GM18507 (cell line): ENCODE data around the gene SLX4IP.
"Not testable (repeated sequence)": the region's sequence is repeated elsewhere in the genome, so short reads cannot be mapped to it uniquely, and the experiment has no call there.

Experiments used
- DNase-seq: peaks from one replicate; pipeline ENCODE4 v3.0.0; 2011; ENCODE audit warnings: low read depth; ENCODE audit not compliant: insufficient read length; ENCODE audit errors: extremely low spot score
- FAIRE-seq: peaks from 2 replicates; lab custom pipeline; 2011; peaks lifted over from hg19 to GRCh38; lab: Jason Lieb, UNC

Gene SLX4IP

DNA sequence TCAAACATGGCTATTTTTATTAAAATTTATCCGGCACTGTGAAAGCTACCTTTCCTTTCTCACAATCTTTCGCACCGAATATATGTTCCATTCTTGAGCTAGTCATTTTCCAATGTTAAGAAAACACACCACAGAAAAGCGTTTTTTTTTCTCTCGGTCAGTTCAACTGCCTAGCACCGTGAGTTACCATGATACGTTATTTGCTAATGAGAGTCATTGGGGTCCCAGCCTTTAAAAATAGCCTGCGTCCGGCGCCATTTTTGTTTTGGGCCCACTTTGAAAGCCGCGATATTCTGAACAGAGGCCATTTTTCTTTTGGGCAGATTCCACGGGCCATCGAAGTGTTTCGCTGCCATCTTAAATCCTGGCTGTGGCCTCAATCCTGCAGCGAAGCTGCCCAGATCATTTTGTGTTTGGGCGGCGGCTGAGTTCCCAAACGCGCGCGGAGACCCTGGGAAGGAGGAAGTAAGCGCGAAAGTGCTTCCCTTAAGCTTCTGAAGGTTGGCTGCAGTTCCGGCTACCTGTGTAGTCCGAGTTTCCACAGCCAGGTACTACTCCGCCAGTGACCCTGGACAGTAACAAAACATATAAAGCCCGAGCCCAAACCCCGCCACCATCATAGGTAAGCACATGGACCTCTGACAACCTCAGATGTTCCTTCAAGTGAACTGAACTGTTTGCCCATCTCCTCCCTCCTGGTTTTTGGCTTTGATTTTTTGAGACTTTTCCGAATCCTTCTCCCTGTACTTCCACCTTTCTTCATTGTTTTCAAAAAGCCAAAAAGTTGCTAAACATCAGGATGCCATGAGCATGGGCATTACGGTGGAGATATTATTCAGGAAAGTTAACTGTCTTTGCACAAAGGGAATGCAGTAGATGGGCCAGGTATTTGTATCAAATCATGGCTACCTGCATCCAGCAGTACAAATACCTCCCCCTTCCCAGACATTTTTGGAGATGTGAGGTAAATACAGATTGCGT is at the start of gene SLX4IP:
Gene SLX4IP, plus strand, starts transcription at position 474 of the 981 bp plus-strand sequence. CDS start 22,900 bp downstream, outside the sequence.
- DNase-seq = no peak
- peak; percentile 96 for FAIRE-seq

DNA sequence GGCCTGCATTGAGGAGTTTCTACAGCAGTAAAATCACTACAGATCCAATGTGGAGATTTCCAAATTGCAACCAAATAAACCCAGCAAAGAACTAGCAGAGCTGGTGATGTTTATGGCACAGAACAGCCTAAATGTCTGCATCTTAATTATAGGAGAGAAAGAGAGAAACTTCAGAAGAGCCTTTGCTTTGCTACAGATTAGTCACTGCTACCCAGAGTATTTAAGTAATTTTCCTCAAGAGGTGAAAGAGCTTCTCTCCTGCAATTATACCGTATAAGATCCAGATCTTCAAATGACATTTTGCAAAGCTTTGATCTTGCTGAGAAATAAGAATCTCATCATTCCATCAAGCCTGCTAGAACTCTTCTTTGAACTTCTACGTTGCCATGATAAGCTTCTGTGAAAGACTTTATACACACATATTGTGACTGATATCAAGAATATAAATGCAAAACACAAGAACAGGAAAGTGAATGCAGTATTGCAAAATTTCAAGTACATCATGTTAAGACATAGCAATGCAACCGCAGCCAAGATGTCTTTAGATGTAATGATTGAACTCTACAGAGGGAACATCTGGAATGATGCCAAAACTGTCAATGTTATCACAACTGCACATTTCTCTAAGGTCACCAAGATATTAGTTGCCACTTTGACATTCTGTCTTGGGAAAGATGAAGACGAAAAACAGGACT is 49.1 kb upstream of the SLX4IP start:
- DNase-seq (no peak), FAIRE-seq (no peak)

DNA sequence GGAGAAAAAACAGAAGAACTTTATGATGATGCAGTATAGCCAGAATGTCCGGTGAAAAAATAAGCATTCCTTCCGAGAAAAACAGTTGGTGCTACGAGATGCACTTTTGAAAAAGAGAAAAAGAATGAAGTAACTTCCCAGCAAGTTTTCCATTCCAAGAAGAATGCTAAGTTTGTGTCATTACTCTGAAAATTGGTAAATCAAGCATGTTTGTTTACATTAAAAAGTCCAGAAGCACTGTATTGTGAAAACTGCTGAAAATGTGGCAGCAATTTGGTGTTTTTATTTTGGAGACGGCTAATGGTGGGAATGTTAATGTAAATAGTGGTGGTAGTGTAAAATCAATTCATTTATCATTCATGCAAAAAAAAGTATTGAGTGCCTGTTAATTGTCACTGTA is 47.4 kb upstream of the SLX4IP start:
- DNase-seq = no peak
- FAIRE-seq = no peak

DNA sequence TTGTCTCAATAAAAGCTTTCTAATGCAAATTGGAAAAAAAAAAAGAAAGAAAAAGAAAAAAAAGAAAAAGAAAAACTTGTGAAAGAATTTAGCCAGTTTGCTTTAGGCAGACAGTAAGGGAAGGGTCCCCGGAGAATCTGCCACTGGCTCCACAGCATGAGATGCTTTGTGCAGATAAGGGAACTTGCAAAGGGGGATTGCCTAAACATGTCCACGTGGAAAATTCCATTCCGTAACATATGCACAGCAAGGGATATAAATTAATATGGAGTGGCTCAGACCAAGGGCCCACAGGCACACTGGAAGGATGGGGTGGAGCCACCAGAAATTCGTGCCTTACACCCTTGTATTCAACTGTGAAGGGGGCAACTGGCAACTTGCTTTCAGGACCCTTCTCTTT is 46.5 kb upstream of the SLX4IP start:
- FAIRE-seq = no peak
- no peak for DNase-seq

DNA sequence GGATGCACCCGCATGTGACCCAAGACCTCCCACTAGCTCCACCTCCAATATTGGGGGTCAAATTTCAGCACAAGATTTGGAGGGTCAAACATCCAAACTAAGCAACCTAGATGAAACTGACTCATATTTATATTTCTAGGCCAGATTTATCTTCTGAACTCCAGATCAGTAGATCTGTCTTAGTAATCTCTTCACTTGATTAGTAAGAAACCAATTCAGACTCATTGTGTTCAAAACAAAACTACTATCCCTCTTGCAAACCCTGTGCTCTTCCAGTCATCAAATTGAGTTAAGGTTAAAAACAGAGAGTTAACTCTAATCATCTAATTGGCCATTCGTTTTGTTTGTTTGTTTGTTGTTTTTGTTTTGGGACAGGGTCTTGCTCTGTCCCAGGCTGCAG is 44.4 kb upstream of the SLX4IP start:
- FAIRE-seq = peak; percentile 9
- no peak for DNase-seq

DNA sequence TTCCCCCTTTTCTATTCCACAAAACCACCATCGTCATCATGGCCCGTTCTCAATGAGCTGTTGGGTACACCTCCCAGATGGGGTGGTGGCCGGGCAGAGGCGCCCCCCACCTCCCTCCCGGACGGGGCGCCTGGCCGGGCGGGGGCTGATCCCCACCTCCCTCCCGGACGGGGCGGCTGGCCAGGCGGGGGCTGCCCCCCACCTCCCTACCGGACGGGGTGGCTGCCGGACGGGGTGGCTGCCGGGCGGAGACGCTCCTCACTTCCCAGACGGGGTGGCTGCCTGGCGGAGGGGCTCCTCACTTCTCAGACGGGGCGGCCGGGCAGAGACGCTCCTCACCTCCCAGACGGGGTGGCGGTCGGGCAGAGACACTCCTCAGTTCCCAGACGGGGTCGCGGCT is 40.4 kb upstream of the SLX4IP start:
- not testable (repeated sequence) for FAIRE-seq

DNA sequence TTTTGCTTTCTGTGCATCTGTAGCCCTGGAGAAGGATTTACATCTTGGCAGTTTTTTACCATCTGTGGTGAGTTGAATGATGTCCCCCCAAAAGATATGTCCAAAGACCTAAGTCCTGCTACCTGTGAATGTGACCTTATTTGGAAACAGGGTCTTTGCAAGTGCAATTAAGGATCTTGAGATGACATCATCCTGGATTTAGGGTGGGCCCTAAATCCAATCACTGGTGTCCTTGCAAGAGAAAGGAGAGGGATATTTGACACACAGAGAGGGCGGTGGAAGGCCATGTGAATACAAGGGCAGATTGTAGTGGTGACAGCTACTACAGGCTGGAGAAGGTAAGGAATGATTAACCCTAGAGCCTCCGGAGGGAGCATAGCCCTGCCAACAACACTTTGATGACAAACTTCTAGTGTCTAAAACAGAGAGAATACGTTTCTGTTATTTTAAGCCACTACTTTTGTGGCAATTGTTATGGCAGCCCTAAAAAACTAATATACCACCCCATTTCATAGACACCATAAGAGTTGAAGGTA is 36.2 kb upstream of the SLX4IP start:
- FAIRE-seq (no peak), DNase-seq (no peak)

More for the DNA sequence above, 40.4 kb upstream of the SLX4IP start:
- not testable (repeated sequence) for DNase-seq

DNA sequence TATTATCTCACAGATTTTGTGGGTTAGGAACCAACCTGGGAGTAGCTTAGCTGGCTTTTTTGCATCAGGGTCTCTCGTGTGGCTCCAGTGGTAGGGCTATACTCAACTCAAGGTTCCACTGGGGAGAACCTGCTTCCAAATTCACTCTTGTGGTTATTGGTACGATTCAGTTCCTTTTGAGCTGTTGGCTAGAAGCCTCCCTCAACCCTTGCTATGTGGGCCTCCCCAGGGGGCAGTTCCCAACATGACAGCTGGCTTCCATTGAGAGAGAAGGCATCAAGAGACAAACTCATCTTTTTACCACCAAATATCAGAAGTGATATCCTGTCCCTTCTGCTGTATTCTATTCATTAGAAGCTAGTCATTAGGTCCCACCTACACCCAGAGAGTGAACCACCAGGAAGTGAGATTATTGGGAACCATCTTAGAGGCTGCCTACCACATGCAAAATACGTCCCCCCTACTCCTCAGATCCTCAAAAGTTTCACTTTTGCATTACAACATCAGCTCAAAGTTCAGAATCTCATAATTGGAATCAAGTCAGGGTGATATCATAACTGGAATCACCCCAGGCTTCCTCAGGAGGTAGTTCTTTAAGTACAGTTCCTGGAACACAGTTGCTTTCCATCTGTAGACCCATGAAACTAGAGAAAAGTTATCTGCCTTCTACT is 32.0 kb upstream of the SLX4IP start:
- FAIRE-seq (no peak), DNase-seq (no peak)

DNA sequence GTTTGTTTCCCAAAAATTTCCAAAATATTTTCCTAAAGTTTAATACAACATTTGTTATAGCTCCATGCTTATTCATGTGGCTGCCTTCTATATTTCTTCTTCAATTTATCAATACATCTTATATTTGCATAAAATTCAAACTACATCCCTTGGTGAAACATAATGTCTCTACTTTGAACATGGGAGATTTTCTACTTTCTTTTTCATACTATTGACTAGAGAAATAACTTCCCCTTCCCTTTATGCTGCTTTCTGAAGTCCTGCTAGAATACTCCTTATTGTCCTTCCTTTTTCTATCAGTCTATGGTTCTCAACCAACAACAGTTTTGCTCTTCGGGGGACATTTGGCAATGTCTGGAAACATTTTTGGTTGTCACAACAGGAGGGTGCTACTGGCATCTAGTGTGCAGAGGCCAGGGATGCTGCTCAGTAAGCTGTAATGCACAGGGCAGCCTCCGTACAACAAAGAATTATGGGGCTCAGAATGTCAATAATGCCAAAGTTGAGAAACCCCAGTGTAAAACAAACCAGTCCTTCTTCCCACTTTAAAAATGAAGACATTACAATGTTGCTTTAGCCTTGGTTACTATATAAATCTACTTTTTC is 31.0 kb upstream of the SLX4IP start:
- no peak for FAIRE-seq
- DNase-seq = no peak

DNA sequence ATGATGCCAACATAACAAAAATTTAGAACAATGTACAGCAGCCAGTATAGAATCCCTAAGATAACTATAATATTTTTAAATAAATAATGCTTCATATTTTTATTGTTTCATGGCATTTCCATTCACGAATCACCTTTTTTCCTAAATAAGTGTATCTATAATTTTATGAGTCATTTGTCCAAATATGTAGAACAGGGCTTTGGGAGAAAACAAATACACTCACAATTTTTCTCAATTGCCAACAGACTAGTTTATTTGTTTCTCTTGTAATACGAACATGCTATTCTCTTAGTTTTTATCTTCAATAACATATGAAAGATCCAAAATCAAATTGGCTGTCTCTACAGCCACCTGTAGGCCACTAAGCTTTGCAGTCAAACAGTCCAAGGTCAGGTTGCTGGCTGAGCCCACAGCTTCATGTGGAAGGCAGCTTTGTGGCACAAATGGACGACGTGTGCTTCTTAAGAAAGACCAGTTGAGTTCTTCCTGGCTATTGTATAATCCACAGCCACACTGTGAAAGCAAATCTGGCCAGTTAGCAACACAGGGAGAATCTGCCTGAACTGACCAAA is 30.1 kb upstream of the SLX4IP start:
- DNase-seq = no peak
- no peak for FAIRE-seq

DNA sequence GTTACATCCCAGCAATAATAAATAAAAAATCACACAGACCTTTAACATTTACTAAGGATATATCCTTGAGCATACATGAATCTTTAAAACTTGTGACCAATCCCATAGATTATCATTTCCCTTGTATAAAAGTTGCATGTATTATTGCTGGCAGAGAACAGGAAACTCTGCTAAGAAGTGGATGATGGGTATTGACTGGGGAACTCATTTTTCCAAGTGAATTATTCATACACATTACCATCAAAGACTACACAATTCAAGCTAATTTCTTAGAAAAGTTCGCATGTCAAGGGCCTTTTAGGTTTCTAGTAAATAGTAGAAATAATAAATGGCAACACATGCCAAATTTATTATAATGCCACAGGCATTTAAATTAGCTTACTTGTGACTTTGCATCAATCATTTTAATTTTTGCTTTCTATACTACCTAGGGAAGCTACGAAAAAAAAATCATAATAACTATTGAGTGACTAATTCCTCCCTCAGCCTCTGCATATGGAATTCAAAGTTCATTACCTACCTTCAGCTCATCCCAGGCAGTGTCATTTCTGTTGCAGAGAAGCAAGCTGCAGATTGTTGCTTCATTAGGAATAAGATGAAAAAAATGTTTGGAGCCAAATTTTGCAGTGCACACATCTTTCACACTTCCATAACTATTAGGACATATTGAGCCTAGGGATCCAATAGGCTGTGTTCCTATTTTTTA is 26.8 kb upstream of the SLX4IP start:
- no peak for FAIRE-seq
- DNase-seq = no peak

DNA sequence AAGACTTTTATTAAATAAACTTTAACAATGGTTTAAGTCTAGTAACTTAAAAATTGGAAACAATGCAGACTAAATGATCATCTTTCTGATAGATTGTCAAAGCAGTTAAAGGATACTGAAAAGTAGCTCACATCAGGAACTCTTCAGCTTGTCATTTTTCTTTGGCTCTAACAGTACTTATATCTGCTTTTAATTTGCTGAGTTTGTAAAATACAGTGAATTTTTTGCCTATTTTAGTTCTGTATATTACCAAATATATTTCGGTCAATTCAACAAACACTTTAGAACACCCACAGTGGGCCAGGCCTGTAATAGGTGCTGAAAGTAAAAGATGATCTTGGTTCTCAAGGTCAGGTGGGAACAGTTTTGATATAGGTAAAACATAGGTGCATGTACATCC is 23.4 kb upstream of the SLX4IP start:
- no peak for FAIRE-seq
- no peak for DNase-seq

DNA sequence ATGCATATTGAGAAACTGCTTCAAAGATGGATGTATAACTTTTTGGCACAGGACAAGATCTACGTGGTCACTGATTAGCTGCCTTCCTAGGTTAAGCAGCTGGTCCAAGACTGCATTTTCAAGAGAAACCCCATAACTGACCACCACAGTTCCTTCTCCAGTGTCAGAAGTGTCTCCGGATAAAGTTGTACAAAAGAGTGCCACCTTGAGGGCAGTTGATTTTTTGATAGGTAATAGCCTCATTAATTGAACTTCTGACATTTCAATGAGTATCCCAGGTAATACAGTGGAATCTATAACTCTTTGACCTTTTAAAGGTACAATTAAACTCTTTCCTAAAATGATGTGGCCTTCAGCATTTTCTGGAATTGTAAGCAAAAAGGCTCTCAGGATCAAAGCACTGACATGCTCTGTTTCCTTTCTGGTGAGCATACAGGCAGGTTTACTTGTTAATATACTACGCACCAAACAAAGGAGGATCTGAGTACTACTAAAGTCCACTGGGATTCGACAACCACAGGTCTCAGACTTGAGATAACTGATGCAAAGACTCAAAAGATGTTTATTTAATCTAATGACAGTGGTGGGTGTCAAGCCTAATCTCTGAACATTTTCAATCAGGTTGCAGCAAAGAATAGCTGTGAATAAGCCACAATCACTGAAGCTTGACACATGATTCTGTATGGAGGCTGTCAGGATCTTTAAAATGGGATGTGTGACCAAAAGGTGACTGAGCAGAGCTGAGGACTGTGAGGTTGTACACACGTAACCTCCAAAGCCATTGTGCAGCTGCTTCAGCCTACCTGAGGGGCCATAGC is 22.3 kb upstream of the SLX4IP start:
- FAIRE-seq (peak; percentile 71), DNase-seq (no peak)

DNA sequence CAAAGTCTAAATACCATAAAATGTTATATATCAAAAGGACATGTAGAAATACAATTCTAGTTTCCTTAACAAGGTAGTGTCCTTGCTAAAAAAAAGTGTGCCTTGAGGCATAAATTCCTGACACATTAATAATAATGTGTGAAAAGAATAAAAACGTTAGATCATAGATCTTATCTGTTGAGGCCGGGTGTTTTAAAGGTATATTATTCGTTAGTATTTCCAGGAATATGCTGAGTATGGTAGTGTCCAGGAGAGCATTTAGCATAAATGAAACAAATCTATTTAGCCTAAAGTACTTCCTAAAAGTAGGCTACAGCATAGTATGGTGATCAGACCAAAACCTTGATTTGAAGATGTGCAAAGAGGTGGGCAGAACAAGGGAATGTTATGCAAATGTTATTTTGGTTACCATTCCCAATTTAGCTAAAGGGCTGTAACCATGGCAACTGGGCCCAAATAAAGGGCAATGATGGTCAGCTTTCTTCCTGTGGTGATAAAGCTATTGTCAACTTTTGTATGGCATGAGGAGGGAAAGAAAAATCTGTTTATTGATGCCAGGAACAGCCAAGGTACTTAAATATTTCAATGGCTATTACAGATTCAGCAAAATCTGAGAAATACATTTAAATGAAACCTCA is 20.0 kb upstream of the SLX4IP start:
- no peak for FAIRE-seq
- no peak for DNase-seq

DNA sequence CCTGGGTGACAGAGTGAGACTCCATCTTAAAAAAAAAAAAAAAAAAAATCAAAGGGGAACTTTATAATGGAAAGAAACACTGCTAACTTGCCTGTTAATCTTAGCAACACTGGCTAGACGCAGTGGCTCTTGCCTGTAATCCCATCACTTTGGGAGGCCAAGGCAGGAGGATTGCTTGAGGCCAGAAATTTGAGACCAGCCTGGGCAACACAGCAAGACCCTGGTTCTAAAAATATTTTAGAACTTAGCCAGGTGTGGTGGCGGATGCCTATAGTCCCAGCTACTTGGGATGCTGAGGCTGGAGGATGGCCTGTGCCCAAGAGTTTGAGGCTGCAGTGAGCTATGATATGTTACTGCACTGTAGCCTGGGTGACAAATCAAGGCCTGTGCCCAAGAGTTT is 17.9 kb upstream of the SLX4IP start:
- DNase-seq, FAIRE-seq: not testable (repeated sequence)

DNA sequence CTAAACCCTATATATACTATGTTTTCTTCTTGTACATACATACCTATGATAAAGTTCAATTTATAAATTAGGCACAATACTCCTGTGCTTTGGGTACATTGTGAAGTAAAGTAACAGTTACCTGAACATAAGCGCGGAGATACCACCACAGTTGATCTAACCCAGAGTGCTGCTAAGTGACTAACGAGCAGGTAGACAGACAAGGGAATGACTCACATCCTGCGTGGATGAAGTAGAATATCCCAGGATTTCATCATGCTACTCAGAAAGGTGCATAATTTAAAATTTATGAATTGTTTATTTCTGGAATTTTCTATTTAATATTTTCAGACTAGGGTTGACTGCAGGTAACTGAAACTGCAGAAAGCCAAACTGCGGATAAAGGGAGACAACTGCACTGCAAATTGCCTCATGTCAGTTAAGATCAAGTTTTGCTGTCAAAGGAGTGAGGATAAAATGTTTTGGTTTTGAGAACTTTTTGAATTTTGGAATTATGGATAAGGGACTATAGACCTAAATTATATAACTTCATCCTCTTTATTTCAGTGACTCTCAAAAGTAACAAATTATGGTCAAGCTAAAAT is 15.5 kb upstream of the SLX4IP start:
- DNase-seq (no peak), FAIRE-seq (no peak)

DNA sequence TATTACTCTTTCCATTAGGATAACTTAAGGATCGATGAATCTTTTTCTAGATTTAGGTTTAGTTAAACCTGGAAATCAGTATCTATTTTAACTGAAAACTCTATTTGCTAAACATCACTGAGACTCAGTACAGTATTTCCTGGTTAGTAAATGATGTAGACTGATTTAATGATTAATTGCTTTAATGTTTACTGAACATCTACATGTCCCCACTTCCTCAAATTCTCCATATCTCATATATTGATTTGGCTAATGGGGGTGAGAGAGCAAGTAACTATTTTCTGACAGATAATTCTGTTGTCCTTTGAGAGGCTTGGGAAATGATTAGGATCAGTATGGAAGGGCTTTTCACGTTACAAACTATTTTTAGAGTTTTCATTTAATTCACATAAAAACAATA is 11.4 kb upstream of the SLX4IP start:
- FAIRE-seq (peak; percentile 71), DNase-seq (no peak)
